Skeletal muscle tissue (tissue), 4 donors: Measurements from ENCODE around the gene MFN1. TPM values are rescaled to one million over a fixed set of nuclear protein-coding genes. Genes with fewer than 3 reads are reported as not detected.

Experiments
- H3K27ac ChIP-seq: one replicate; pipeline ENCODE4 v1.7.0; 2013; ENCODE audit warnings: mild to moderate bottlenecking, low read depth, low read length, inconsistent platforms
- H3K27me3 ChIP-seq, 3 donors: one replicate each; pipeline ENCODE4 v1.7.0; 2013; ENCODE audit warnings: low read length in 3 of 3; ENCODE audit not compliant: control insufficient read depth in 3 of 3, insufficient read depth in 3 of 3
- H3K36me3 ChIP-seq, 3 donors: one replicate each; pipeline ENCODE4 v1.7.0; 2013; ENCODE audit warnings: low read length in 3 of 3; ENCODE audit not compliant: control insufficient read depth in 3 of 3, insufficient read depth in 3 of 3
- H3K4me1 ChIP-seq, 3 donors: one replicate each; pipeline ENCODE4 v1.7.0; 2013; ENCODE audit warnings: low read length in 3 of 3, mild to moderate bottlenecking in 3 of 3; ENCODE audit not compliant: control insufficient read depth in 3 of 3, insufficient read depth in 3 of 3
- H3K4me3 ChIP-seq, 3 donors: one replicate each; pipeline ENCODE4 v1.7.0; 2013; ENCODE audit warnings: low read length in 3 of 3
- H3K9ac ChIP-seq, 3 donors: one replicate each; pipeline ENCODE4 v1.7.0; 2013; ENCODE audit warnings: low read length in 3 of 3, mild to moderate bottlenecking in 3 of 3, moderate library complexity in 2 of 3, low read depth in 1 of 3
- H3K9me3 ChIP-seq, 3 donors: one replicate each; pipeline ENCODE4 v1.7.0; 2013; ENCODE audit warnings: low read length in 3 of 3; ENCODE audit not compliant: control insufficient read depth in 3 of 3
- total RNA-seq: library from RNA; depleted of rRNA; stranded (reverse); fragments of >200 nt; gene quantifications from one replicate; pipeline ENCODE4 v1.2.3, GENCODE V29; 2014
- donor health status: Osteomylitis.

MFN1 gene
- total RNA-seq, 1 donor from 2014 or later: 51.1 TPM

- no peaks in the 10 kb centered on the region for H3K36me3 ChIP-seq
- no peak overlapping the region for H3K4me3 ChIP-seq
- no peak overlapping the region for H3K9ac ChIP-seq
- H3K9me3 ChIP-seq: no peaks in the 10 kb centered on the region
- H3K4me1 ChIP-seq: no peaks in the 10 kb centered on the region
- no peak overlapping the region for H3K27ac ChIP-seq
- peaks cover 0 to 2% (median 0%) of the 10 kb centered on the region in 3 donors for H3K27me3 ChIP-seq
Measured at GRCh38 chr3:179309225-179310078, 38.1 kb upstream of the MFN1 start.

GRCh38 chr3:179318876-179319275 lies 28.6 kb upstream of the MFN1 start:
- no peaks in the 10 kb centered on the region for H3K9me3 ChIP-seq
- no peaks in the 10 kb centered on the region for H3K36me3 ChIP-seq

GRCh38 chr3:179321668-179322285 lies 25.7 kb upstream of the MFN1 start:
- Histone ChIP-seq H3K36me3 (peaks cover 0 to 5% (median 0%) of the 10 kb centered on the region in 3 donors), H3K27ac (peak overlapping the region; percentile 89), H3K4me1 (peaks cover 15 to 17% (median 15%) of the 10 kb centered on the region in 3 donors), H3K4me3 (peak overlapping the region; percentile 81 to 93 (median 92)), H3K9me3 (no peaks in the 10 kb centered on the region), H3K9ac (peak overlapping the region in 2 of 3 donors; percentile 87 to 93), H3K27me3 (no peaks in the 10 kb centered on the region)

More at GRCh38 chr3:179318876-179319275, 28.6 kb upstream of the MFN1 start:
- Histone ChIP-seq H3K27ac (no peak overlapping the region), H3K9ac (no peak overlapping the region), H3K27me3 (no peaks in the 10 kb centered on the region), H3K4me1 (peaks cover 3 to 11% (median 9%) of the 10 kb centered on the region in 3 donors), H3K4me3 (no peak overlapping the region)

- Histone ChIP-seq H3K36me3 (peaks cover 0 to 5% (median 0%) of the 10 kb centered on the region in 3 donors), H3K27me3 (no peaks in the 10 kb centered on the region), H3K9me3 (no peaks in the 10 kb centered on the region), H3K4me1 (peaks cover 15 to 17% (median 15%) of the 10 kb centered on the region in 3 donors), H3K9ac (peak within 1 kb of the TSS; percentile 87 to 97 (median 93)), H3K27ac (peak within 1 kb of the TSS; percentile 89), H3K4me3 (peak within 1 kb of the TSS; percentile 90 to 93 (median 92))
Measured at GRCh38 chr3:179322286-179323196, 25.0 kb upstream of the MFN1 start, which contains the start of gene ZNF639. Gene ZNF639 (plus strand): TSS chr3:179323031. CDS start chr3:179328294, 5,263 bp downstream.

- H3K4me1 ChIP-seq: peaks cover 15 to 17% (median 15%) of the 10 kb centered on the region in 3 donors
- H3K9ac ChIP-seq: peak overlapping the region; percentile 87 to 97 (median 93)
- H3K9me3 ChIP-seq: no peaks in the 10 kb centered on the region
- peak overlapping the region; percentile 89 for H3K27ac ChIP-seq
- H3K4me3 ChIP-seq: peak overlapping the region; percentile 90 to 93 (median 92)
- H3K27me3 ChIP-seq: no peaks in the 10 kb centered on the region
- peaks cover 0 to 5% (median 0%) of the 10 kb centered on the region in 3 donors for H3K36me3 ChIP-seq
Measured at GRCh38 chr3:179323197-179324110, 24.1 kb upstream of the MFN1 start.

- H3K9me3 ChIP-seq: no peaks in the 10 kb centered on the region
- peaks cover 15 to 17% (median 15%) of the 10 kb centered on the region in 3 donors for H3K4me1 ChIP-seq
- H3K27me3 ChIP-seq: no peaks in the 10 kb centered on the region
- H3K9ac ChIP-seq: peak overlapping the region; percentile 87 to 97 (median 93)
- H3K27ac ChIP-seq: peak overlapping the region; percentile 89
- H3K4me3 ChIP-seq: peak overlapping the region; percentile 90 to 93 (median 92)
- H3K36me3 ChIP-seq: peaks cover 5 to 7% (median 6%) of the 10 kb centered on the region in 3 donors
Measured at GRCh38 chr3:179324270-179324754, 23.2 kb upstream of the MFN1 start.

DNA sequence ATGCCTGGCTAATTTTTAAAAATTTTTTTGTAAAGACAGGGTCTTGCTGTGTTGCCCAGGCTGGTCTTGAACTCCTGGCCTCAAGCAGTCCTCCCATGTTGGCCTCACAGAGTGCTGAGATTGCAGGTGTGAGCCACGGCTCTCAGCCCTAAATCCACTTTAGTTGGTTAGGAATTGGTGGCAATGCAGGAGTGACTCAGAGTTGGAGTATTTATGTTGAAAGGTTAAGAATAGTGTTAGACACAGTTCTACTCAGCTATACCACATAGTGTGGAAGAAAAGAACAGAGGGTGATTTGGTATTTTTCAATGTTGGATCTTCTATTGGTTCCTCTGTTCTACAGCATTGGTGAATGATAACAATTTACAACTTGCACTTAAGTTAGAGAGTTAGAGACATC lies 17.1 kb upstream of the MFN1 start:
- Histone ChIP-seq H3K4me1 (no peaks in the 10 kb centered on the region), H3K9me3 (no peaks in the 10 kb centered on the region), H3K27ac (no peak overlapping the region), H3K9ac (no peak overlapping the region), H3K4me3 (no peak overlapping the region), H3K36me3 (peaks cover 28 to 53% (median 48%) of the 10 kb centered on the region in 3 donors), H3K27me3 (no peaks in the 10 kb centered on the region)

DNA sequence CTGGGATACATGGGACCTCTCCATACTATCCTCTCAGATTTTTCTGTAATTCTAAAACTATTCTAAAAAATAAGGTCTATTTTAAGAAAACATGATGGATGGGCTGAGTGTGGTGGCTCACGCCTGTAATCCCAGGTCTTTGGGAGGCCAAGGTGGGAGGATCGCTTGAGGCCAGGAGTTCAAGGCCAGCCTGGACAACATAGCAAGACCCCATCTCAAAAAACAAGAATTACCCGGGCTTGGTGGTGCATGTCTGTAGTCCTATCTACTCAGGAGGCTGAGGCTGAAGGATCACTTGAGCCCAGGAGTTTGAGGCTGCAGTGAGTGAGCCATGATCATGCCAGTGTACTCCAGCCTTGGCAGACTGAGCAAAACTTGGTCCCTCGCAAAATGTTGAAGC lies 15.3 kb upstream of the MFN1 start:
- no peak overlapping the region for H3K4me3 ChIP-seq
- no peak overlapping the region for H3K27ac ChIP-seq
- H3K9me3 ChIP-seq: no peaks in the 10 kb centered on the region
- no peak overlapping the region for H3K9ac ChIP-seq
- no peaks in the 10 kb centered on the region for H3K4me1 ChIP-seq
- no peaks in the 10 kb centered on the region for H3K27me3 ChIP-seq
- H3K36me3 ChIP-seq: peaks cover 23 to 54% (median 48%) of the 10 kb centered on the region in 3 donors
